Stimulated activated naive B cell treated with anti-CD40 and anti-IgM and Interleukin-4, amounts not matched to agents 10 μg/mL and 1 μg/mL and 100 μg/mL, for 72 hours (primary cell): ENCODE data around the gene PRXL2B.

ENCODE experiments used
- ATAC-seq, 2 donors: fragments of 150-1000 bp; cut with Tn5 transposase; replicated peaks; 2 replicates each; pipeline ENCODE4 v1.10.0; 2021; ENCODE audit warnings: moderate library complexity in 1 of 2
- DNase-seq: peaks from one replicate; pipeline ENCODE4 v3.0.0; 2021
- H3K27ac Mint-ChIP-seq: one replicate; pipeline ENCODE4 v1.8.0; 2022; ENCODE audit warnings: mild to moderate bottlenecking, mixed read lengths
- H3K27me3 Mint-ChIP-seq, 2 donors: one replicate each; pipeline ENCODE4 v1.8.0; 2022; ENCODE audit warnings: mixed read lengths in 2 of 2
- H3K36me3 Mint-ChIP-seq, 2 donors: one replicate each; pipeline ENCODE4 v1.8.0; 2022; ENCODE audit warnings: mixed read lengths in 2 of 2, mild to moderate bottlenecking in 1 of 2
- H3K4me1 Mint-ChIP-seq, 2 donors: one replicate each; pipeline ENCODE4 v1.8.0; 2022; ENCODE audit warnings: mixed read lengths in 2 of 2, mild to moderate bottlenecking in 1 of 2
- H3K4me3 Mint-ChIP-seq, 2 donors: one replicate each; pipeline ENCODE4 v1.8.0; 2022; ENCODE audit warnings: mild to moderate bottlenecking in 2 of 2, mixed read lengths in 2 of 2, moderate library complexity in 1 of 2
- H3K9me3 Mint-ChIP-seq, 2 donors: one replicate each; pipeline ENCODE4 v1.8.0; 2022; ENCODE audit warnings: mixed read lengths in 2 of 2, mild to moderate bottlenecking in 1 of 2

Gene PRXL2B

GRCh38 chr1:2591581-2592261 lies 5.1 kb downstream of the PRXL2B start:
- peaks cover 6 to 21% of the 10 kb centered on the region in 2 donors for H3K4me1 Mint-ChIP-seq
- no peak for DNase-seq
- no peak overlapping the region for H3K4me3 Mint-ChIP-seq
- peak overlapping the region; percentile 70 for H3K27ac Mint-ChIP-seq
- no peak for ATAC-seq
- H3K27me3 Mint-ChIP-seq, result peaks cover 0 to 21% of the 10 kb centered on the region in 2 donors
- H3K9me3 Mint-ChIP-seq, result no peaks in the 10 kb centered on the region
- H3K36me3 Mint-ChIP-seq, result peaks cover 1 to 14% of the 10 kb centered on the region in 2 donors

GRCh38 chr1:2592672-2593071 lies 6.1 kb downstream of the PRXL2B start:
- Mint-ChIP-seq H3K9me3 (no peaks in the 10 kb centered on the region), H3K36me3 (peaks cover 0 to 14% of the 10 kb centered on the region in 2 donors), H3K27ac (no peak overlapping the region), H3K4me1 (peaks cover 4 to 16% of the 10 kb centered on the region in 2 donors), H3K27me3 (peaks cover 8 to 25% of the 10 kb centered on the region in 2 donors), H3K4me3 (peak overlapping the region in 1 of 2 donors; percentile 25)
- DNase-seq (no peak), ATAC-seq (no peak)

- H3K27ac Mint-ChIP-seq, result no peak overlapping the region
- ATAC-seq (no peak), DNase-seq (no peak)
- peaks cover under 1% of the 10 kb centered on the region in 2 donors for H3K9me3 Mint-ChIP-seq
- peaks cover 4 to 11% of the 10 kb centered on the region in 2 donors for H3K4me1 Mint-ChIP-seq
- no peak overlapping the region for H3K4me3 Mint-ChIP-seq
- H3K36me3 Mint-ChIP-seq, result peaks cover 0 to 14% of the 10 kb centered on the region in 2 donors
- H3K27me3 Mint-ChIP-seq, result peaks cover 13 to 29% of the 10 kb centered on the region in 2 donors
Observed at GRCh38 chr1:2593251-2593878, 6.8 kb downstream of the PRXL2B start.

- DNase-seq, result no peak
- Mint-ChIP-seq H3K9me3 (peaks cover 5% of the 10 kb centered on the region in 2 donors), H3K4me3 (no peak overlapping the region), H3K4me1 (peaks cover 4 to 11% of the 10 kb centered on the region in 2 donors), H3K36me3 (peaks cover 0 to 14% of the 10 kb centered on the region in 2 donors), H3K27ac (no peak overlapping the region), H3K27me3 (peaks cover 13 to 29% of the 10 kb centered on the region in 2 donors)
- no peak for ATAC-seq
Observed at GRCh38 chr1:2594001-2594640, 7.5 kb downstream of the PRXL2B start.

GRCh38 chr1:2594641-2595131 lies 8.1 kb downstream of the PRXL2B start:
- no peak overlapping the region for H3K27ac Mint-ChIP-seq

GRCh38 chr1:2595261-2595811 lies 8.8 kb downstream of the PRXL2B start:
- no peak for ATAC-seq
- Mint-ChIP-seq H3K36me3 (peaks cover 0 to 4% of the 10 kb centered on the region in 2 donors), H3K4me1 (peaks cover 4 to 11% of the 10 kb centered on the region in 2 donors), H3K27me3 (peaks cover 13 to 29% of the 10 kb centered on the region in 2 donors), H3K9me3 (peaks cover 5% of the 10 kb centered on the region in 2 donors), H3K27ac (no peak overlapping the region), H3K4me3 (no peak overlapping the region)
- no peak for DNase-seq

More at GRCh38 chr1:2594641-2595131, 8.1 kb downstream of the PRXL2B start:
- H3K9me3 Mint-ChIP-seq, result peaks cover 5% of the 10 kb centered on the region in 2 donors
- peaks cover 13 to 29% of the 10 kb centered on the region in 2 donors for H3K27me3 Mint-ChIP-seq
- no peak for DNase-seq
- peaks cover 4 to 11% of the 10 kb centered on the region in 2 donors for H3K4me1 Mint-ChIP-seq
- no peak for ATAC-seq
- no peak overlapping the region for H3K4me3 Mint-ChIP-seq
- peaks cover 0 to 9% of the 10 kb centered on the region in 2 donors for H3K36me3 Mint-ChIP-seq

GRCh38 chr1:2595812-2596529 lies 9.4 kb downstream of the PRXL2B start:
- Mint-ChIP-seq H3K4me1 (peaks cover 4 to 11% of the 10 kb centered on the region in 2 donors), H3K9me3 (peaks cover 5% of the 10 kb centered on the region in 2 donors), H3K27me3 (peaks cover 13 to 29% of the 10 kb centered on the region in 2 donors), H3K4me3 (no peak overlapping the region), H3K27ac (no peak overlapping the region), H3K36me3 (peaks cover 0 to 4% of the 10 kb centered on the region in 2 donors)
- no peak for DNase-seq
- no peak for ATAC-seq

GRCh38 chr1:2596530-2597333 lies 10.2 kb downstream of the PRXL2B start:
- H3K4me1 Mint-ChIP-seq, result peaks cover 4 to 11% of the 10 kb centered on the region in 2 donors
- no peak overlapping the region for H3K4me3 Mint-ChIP-seq
- peaks cover 5% of the 10 kb centered on the region in 2 donors for H3K9me3 Mint-ChIP-seq
- peak overlapping the region; percentile 20 for H3K27ac Mint-ChIP-seq
- H3K36me3 Mint-ChIP-seq, result peaks cover 0 to 4% of the 10 kb centered on the region in 2 donors
- no peak for DNase-seq
- H3K27me3 Mint-ChIP-seq, result peaks cover 16 to 29% of the 10 kb centered on the region in 2 donors
- ATAC-seq, result no peak

- no peak overlapping the region for H3K4me3 Mint-ChIP-seq
Observed at GRCh38 chr1:2597441-2598328, 11.1 kb downstream of the PRXL2B start.

GRCh38 chr1:2598329-2598931 lies 11.9 kb downstream of the PRXL2B start:
- H3K4me1 Mint-ChIP-seq, result peaks cover 2 to 6% of the 10 kb centered on the region in 2 donors
- ATAC-seq (no peak), DNase-seq (no peak)
- H3K27ac Mint-ChIP-seq, result no peak overlapping the region
- H3K4me3 Mint-ChIP-seq, result no peak overlapping the region
- peaks cover 0 to 4% of the 10 kb centered on the region in 2 donors for H3K36me3 Mint-ChIP-seq
- peaks cover 23 to 34% of the 10 kb centered on the region in 2 donors for H3K27me3 Mint-ChIP-seq
- peaks cover 5% of the 10 kb centered on the region in 2 donors for H3K9me3 Mint-ChIP-seq

More at GRCh38 chr1:2597441-2598328, 11.1 kb downstream of the PRXL2B start:
- no peak for DNase-seq
- no peak for ATAC-seq
- H3K27me3 Mint-ChIP-seq, result peaks cover 20 to 35% of the 10 kb centered on the region in 2 donors
- H3K4me1 Mint-ChIP-seq, result peaks cover 4 to 10% of the 10 kb centered on the region in 2 donors
- peaks cover 5% of the 10 kb centered on the region in 2 donors for H3K9me3 Mint-ChIP-seq
- peak overlapping the region; percentile 10 for H3K27ac Mint-ChIP-seq
- peaks cover 0 to 4% of the 10 kb centered on the region in 2 donors for H3K36me3 Mint-ChIP-seq

GRCh38 chr1:2601721-2602303 lies 15.2 kb downstream of the PRXL2B start:
- no peak for DNase-seq
- Mint-ChIP-seq H3K27me3 (peaks cover 18 to 27% of the 10 kb centered on the region in 2 donors), H3K4me3 (no peak overlapping the region), H3K4me1 (peaks cover 0 to 2% of the 10 kb centered on the region in 2 donors), H3K27ac (no peak overlapping the region), H3K36me3 (peaks cover 0 to 4% of the 10 kb centered on the region in 2 donors), H3K9me3 (peaks cover 5% of the 10 kb centered on the region in 2 donors)
- ATAC-seq, result no peak
